DOHH2 (cell line): Measurements from ENCODE around the gene AGBL4.

Experiments
- CTCF ChIP-seq: fragments of 200-600 bp; sonication (generic); IDR thresholded peaks from one replicate; pipeline ENCODE4 v1.5.1; 2014; ENCODE audit warnings: antibody characterized with exemption, mild to moderate bottlenecking, low read depth, low read length; ENCODE audit not compliant: poor library complexity, severe bottlenecking
- EZH2phosphoT487 ChIP-seq: fragments of 200-600 bp; sonication (generic); IDR thresholded peaks from 2 replicates; pipeline ENCODE4 v1.6.1; 2017; ENCODE audit warnings: borderline replicate concordance, mild to moderate bottlenecking, antibody characterized with exemption, low read length, moderate library complexity, mixed read lengths

GRCh38 chr1:48932366-48932765, 1091.4 kb downstream of the AGBL4 start:
- no peak for TF ChIP-seq CTCF
- no peak for TF ChIP-seq EZH2phosphoT487
